Germinal center (tissue), 1 donor: ENCODE results near the gene ADGRG6.

ENCODE experiments used
- DNase-seq: peaks from one replicate; pipeline ENCODE4 v3.0.0; 2012; ENCODE audit warnings: mixed read lengths, low spot score

Gene ADGRG6

GRCh38 chr6:142376800-142377496 lies 75.1 kb downstream of the ADGRG6 start:
- no peak for DNase-seq

- DNase-seq = no peak
Measured at GRCh38 chr6:142377497-142377848, 75.7 kb downstream of the ADGRG6 start.

GRCh38 chr6:142378138-142378875 lies 76.5 kb downstream of the ADGRG6 start:
- no peak for DNase-seq

- no peak for DNase-seq
Measured at GRCh38 chr6:142380626-142381025, 78.8 kb downstream of the ADGRG6 start.

- DNase-seq = no peak
Measured at GRCh38 chr6:142381181-142381580, 79.4 kb downstream of the ADGRG6 start.

GRCh38 chr6:142381845-142382378 lies 80.1 kb downstream of the ADGRG6 start:
- DNase-seq = no peak

- no peak for DNase-seq
Measured at GRCh38 chr6:142384519-142385254, 82.9 kb downstream of the ADGRG6 start.

- DNase-seq = no peak
Measured at GRCh38 chr6:142385352-142385751, 83.5 kb downstream of the ADGRG6 start.

- no peak for DNase-seq
Measured at GRCh38 chr6:142386657-142387056, 84.8 kb downstream of the ADGRG6 start.

- DNase-seq = no peak
Measured at GRCh38 chr6:142387997-142388815, 86.4 kb downstream of the ADGRG6 start.

- DNase-seq = no peak
Measured at GRCh38 chr6:142395266-142395665, 93.5 kb downstream of the ADGRG6 start.

GRCh38 chr6:142395768-142396231 lies 94.0 kb downstream of the ADGRG6 start:
- DNase-seq = no peak

GRCh38 chr6:142398353-142398752 lies 96.5 kb downstream of the ADGRG6 start:
- no peak for DNase-seq

GRCh38 chr6:142399739-142400138 lies 97.9 kb downstream of the ADGRG6 start:
- no peak for DNase-seq

GRCh38 chr6:142400495-142400894 lies 98.7 kb downstream of the ADGRG6 start:
- DNase-seq = no peak

- no peak for DNase-seq
Measured at GRCh38 chr6:142401838-142402237, 100.0 kb downstream of the ADGRG6 start.

- no peak for DNase-seq
Measured at GRCh38 chr6:142404751-142405150, 102.9 kb downstream of the ADGRG6 start.

GRCh38 chr6:142406131-142406530 lies 104.3 kb downstream of the ADGRG6 start:
- DNase-seq = no peak

- DNase-seq = no peak
Measured at GRCh38 chr6:142407685-142408273, 106.0 kb downstream of the ADGRG6 start.

- no peak for DNase-seq
Measured at GRCh38 chr6:142408409-142408808, 106.6 kb downstream of the ADGRG6 start.

GRCh38 chr6:142409794-142410193 lies 108.0 kb downstream of the ADGRG6 start:
- no peak for DNase-seq
